CMK (cell line): ENCODE measurements around the gene POP7.

Experiments
- DNase-seq: peaks from one replicate; pipeline ENCODE4 v3.0.0-alpha.2; 2010; ENCODE audit warnings: low read depth

POP7 gene

DNA sequence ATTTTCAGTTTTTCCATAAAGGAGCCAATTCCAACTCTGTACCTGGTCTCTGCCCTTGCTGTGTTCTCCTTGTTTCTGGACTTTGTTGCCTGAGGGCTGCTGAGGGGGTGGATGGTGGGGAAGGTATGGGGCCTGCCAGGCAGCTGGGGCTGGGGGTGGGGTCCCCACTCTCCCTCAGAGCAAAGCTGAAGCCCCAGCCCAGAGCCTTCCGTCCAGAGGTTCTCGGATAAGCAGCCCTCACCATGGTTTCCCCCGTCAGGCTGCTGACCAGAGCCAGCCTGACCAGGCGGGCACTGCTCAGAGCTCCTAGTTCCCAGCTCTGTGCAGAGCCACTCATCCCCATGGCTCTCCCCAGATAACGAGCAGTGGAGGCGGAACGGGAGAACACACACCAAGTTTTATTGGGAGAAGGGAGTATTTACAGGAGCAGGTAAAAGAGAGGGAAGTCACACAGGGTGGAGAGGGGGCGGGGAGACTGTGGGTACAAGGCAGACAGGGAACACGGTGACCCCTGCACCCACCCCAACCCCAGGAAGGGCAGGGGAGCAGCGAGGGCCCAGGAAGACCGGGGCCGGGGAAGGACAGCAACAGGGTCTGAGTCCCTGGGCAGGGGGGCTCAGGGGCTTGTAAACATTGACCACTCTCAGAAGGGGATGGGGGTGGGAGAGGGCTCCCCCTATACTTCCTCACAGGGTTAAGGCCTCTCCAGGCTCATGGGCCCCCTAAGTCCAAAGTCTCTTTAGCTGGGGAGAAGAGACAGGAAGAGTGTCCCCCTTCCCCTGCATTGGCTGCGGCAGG is 26.6 kb upstream of the POP7 start:
- DNase-seq = no peak

DNA sequence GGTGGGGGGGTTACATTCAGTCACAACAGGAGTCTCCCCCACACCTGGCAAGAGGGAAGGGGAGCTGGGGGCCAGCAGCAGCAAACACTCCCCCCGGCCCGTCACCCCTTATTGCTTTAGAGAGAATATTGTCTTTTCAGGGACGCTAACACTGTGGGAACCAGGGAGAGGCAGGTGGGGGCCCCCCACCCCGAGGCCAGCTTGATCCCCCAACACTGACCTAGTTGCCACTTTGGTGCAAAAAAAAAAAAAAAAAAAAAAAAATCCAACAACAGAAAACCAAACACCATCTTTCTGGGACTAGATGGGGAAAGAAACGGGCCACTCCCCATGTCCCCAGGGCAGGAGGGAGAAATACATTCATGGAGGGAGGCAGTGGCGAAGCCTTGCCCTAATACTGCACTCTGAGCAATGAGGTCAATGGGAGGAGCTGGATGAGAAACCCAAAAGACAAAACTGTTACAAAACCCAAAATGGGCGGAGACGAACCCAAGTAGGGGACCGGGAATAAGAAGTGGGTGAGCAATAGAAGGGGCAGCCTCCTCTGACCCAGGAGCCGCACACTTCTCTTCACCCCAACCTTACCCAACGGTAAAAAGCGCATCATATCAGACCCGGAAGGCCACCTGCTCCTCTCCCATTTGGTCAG is 25.9 kb upstream of the POP7 start:
- DNase-seq = no peak

DNA sequence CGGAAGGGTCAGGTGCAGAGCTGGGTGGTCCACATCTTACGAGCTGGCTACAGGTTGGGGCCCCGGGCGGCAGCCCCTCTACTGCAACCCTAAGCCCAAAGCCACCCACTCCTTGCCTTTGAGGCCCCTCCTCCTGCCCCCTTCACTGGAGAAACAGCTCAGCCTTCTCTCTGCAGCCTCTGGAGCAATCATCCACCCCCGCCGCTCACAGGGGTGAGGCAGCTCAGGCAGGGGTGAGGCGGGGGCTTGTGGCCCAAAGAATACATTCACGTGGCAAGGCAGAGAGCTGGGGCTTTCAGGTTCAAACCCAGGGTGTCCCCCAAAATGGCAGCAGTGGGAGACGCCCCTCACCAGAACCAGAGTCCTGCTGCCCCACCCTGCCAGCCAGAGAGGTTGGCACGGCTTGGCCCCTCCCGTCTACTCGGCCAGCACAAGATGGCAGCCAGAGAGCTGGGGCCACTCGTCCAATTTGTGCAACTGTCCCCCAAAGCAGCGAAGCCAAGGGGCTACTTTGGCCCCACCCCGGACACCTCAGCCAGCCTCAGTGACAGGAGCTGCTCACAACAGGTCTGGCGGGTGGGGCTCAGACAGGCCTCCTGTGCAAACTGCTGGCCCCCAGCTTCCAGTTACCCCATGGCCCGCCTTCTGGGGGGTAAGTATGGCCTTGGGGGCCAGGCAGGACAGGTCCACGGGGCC is 25.2 kb upstream of the POP7 start:
- DNase-seq = no peak

DNA sequence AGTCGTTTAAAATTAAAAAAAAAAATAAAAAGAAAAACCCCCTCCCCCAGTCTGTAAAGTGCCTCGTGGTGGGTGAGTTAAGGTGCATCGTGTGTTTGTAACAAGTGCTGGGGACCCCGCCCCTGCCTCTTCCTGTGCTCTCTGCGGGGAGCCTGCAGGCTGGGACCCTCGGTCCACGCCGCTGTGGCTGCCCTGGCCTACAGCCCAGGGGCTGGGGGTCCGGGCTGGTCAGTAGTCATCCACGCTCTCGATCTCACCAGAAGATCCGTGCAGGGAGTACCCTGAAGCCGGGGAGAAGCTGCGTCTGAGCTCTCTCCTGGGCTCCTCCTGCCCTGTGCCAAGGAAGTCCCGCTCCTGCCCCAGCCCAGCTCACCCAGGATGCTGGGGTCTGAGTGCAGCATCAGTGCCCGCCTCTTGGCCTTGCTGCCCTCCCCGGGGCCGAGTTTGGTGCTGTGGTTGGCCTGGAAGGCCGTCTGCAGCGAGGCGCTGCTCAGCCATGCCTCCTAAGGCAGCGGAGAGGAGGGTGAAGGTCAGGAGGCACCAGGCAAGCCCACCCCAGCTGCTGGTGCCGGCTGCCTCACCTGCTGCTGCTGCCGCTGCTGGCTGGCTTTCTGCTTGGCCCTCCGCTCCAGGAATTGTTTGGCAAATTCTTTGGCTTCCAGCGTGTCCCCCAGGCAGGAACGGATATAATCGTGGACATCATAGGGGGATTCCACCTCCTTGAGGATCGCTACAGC is 24.3 kb upstream of the POP7 start:
- no peak for DNase-seq

DNA sequence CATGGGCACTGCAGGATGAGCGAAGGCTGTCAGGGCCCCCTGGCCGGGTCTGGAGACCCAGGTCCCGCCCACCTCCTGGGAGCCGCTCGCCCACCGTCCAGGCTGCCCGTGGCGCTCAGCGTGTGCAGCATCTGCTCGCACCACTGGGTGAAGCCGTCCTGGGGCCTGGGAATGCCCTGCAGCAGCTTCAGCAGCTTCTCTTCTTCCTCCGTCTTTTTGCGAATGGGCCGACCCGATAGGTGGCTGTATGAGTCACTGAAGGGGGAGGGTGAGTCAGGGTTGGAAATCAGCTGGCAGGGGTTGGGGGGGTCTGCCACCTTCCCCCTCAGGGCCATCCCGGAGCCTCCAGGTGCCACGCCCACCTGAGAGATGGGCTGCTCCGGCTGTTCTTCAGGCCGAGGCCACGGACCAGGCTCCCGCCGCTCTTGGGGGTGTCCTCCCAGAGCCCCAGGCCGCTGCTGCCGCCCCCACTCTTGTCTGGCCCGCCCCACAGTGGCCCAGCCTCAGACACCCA is 23.6 kb upstream of the POP7 start:
- no peak for DNase-seq

DNA sequence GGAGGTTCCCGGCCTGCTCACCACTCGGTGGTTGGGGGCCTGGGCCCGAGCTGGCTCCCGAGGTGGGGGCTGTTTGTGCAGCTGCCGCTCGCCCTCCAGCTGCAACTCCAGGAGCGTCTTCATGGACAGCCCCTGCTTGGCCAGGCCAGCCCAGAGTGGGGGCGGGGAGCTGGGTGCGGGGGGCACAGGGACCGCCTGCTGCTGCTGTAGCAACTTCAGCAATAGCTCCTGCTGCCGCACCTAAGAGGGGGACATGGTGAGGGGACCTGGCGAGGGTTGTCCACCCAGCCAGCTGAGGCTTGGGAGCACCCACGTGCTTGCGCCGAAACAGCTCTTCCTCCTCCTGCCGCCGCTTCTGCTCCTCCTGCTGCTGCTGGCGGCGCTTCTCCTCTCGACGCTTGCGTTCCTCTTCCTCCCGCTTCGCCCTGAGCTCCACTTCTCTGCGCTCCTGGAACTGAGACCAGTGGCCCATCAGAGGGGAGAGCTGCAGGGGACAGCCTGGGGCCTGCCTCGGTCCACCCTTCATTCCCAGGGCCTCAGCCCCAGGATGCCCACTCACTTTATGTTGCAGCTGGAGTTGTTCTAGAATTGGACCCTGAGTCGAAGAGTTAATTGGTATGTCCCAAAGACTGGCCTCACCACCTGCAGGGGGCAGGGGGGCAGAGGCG is 22.8 kb upstream of the POP7 start:
- no peak for DNase-seq

DNA sequence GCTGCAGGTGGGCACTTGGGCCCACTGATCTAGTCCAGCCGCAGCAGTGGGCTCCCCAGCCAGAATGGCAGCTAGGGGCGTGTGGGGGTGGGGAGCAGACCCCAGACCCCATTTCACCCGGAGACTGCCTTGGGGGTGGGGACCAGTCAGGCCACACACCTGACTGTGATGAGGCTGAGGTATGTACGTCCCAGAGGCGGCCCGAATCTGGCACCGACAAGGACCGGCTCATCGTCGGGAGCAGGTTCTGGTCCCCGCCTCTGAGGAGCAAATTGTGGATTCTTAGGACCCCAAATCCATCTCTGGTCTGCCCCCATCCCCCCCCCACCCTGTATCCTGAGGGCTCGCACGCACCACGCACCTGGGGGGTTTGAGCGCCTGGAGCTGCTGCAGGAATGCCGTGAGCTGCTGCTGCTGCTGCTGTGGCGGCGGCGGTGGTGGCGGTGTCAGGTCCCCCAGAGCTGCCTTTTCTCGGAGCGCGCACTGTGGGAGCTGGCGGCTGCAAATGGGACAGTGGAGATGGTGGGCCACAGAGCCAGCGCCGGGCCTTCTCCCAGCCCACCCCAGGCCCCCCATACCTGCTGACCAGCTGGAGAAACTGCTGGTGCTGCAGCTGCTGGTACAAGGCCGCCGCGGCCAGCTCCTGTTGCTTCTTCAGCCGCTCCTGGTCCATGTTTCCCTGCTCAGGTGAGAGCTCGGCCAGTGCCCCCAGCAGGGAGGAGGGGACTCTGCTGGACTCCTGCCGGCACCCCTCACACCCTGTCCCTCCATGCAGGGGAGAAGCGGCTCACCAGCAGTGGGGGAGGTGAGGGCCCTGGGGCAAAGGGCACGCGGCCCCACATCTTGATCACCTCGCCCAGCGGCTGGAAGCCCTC is 22.0 kb upstream of the POP7 start:
- DNase-seq = no peak

DNA sequence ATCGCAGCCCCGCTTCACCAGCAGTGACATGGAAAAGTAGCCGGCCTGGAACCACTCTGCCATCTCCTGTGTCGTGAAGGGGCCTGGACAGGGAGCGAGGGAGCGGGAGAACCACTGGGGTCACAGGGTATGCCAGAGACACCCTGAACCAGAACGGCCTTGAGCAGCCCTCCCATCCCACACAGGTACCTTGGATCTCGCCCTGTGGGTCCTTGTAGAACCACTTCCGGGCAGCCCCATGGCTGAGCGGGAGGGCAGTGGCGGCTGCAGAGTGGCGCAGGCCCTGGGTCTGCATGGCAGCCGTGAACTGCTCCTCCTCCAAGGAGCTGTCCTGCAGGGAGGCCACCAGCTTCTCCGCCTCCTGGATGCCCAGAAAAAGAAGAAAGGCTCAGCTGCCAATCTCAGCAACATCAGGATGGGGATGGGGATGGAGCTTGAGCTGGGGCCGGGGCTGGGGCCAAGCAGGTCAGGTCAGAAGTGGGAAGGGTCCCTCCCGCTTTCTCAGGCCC is 21.3 kb upstream of the POP7 start:
- no peak for DNase-seq

DNA sequence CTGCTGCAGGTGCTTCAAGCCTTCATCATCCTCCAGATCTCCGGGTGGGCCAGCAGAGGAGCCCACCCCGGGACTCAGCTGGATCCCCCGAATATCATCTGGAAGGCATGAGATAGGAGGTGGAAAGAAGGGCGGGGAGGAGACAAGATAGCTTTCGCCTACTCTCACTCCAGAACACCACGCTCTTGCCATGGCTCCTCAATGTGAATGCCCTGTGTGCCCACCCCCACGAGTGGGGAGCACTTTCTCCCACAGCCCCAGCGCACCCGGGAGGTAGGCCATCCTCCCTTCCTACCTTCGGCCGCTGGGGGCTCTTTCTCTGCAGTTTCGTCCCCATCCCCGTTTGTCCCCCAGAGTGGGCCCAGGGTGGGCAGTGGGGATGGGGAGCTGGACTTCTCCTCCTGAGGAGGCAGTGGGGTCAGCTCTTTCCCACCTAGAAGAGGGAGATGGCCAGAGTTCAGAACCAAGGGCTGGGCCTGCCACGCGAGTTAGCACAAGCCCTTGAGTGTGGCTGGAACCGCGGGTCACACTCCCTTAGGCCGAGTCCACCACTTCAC is 20.8 kb upstream of the POP7 start:
- no peak for DNase-seq

DNA sequence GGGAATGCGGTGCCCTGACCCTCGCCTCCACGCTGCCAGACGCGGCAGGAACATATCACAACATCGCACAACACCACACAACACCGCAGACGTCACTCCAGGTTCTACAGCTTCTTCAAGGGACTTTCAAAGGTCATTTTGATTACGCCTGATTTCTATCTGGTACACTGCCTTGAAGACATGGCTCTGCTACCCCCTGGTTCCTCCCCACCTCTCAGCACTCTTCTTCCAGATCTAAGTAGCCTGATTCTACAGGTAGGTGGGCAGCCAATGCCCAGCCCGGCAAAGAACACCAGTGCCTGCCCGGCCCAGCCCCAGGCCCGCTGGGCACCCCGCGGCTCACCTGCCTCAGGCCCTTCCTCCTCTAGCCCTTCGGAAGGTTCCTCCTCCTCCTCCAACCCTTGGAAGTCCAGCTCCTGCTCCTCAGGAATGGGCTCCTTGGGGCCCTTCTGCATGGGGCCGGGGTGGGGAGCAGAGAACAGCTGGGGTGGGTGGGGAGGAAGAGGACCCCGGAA is 20.2 kb upstream of the POP7 start:
- no peak for DNase-seq

DNA sequence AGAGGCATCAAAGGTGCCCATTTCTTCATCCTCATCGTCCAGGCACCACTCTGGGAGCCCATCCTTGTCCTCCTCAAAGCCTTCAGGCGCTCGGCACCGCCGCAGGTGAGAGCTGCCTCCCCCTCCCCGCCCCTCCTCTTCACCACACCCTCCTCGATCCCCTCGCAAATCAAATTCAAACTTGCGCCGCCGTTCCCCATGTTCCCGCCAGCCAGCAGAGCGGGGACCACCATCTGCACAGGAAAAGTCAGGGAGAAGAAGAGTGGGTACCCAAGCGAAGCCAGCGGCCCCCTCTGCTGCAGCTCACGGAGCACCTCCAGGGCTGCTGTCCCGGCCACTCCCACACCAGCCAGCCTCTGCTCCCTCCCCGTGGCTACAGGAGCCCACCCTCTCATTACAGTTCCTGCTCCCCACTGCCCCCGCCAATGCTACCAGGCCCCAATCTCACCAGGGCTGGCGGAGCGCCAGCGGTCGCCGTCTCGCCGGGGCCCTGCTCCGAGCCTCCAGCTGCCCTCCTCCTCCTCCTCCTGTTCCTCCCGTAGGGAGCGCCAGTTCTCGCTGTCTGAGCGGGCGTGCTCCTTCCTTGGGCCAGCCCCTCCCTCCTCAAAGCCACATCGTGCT is 19.6 kb upstream of the POP7 start:
- no peak for DNase-seq

DNA sequence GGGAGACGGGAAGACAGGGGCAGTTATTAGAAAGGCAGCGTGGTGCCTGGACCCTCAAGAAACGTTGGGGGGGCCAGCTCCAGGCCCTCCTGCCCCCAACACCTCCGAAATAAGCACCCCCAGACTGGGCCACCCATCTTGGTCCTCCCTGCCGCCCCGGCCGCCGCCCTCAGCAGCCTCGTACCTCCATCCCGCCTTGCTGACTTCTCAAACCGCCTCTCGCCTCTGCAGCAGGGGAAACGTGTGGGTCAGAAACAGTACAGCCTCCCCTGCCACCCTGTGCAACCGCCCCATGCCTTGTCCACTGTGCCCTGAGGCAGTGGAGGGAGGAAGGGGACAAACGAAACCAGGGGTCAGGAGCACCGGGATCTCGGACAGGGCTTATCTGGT is 19.1 kb upstream of the POP7 start:
- DNase-seq = no peak

DNA sequence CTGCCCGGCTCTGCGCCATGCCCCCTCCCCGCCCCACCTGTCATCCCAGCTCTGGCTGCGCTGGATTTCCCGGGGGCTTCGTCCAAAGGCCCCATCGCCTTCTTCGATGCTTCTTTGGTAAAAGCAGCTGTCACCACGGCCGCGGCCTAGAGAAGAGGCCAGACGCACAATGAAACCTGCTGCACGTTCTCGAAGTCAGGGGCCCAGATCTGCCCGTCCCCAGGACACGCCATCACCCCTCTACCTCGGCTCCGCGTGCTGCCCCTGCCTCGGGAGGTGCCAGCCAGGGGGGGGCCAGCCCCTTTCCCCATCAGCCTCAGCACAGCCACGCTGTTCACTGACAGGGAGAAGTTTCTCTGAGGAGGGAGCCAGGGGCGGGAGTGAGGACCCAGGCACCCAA is 18.7 kb upstream of the POP7 start:
- DNase-seq = no peak

DNA sequence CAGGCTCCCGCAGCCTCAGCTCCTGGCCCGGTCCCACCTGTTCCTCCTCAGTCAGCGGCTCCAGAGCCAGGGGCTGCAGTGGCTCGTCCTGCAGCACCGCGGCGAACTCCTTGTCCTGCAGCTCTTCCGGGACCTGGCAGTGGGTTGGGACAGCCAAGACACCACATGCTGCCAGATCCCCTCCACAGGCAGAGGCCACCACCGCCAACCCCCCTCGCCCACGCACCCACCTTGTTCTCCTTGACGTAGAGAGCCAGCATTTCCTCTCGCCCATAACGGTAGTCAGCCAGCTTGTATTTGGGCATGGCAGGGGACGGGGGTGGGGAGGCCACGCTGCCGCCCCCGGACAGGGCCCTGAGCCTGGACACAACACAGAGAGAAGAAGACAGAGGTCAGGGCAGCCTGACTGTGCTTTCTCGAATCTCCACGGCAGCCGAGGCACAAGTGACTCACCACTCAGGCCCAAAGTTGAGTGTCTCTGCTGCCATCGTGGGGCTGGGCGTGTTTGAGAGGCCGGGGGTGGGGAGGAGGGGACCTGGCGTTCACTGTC is 18.1 kb upstream of the POP7 start:
- DNase-seq = no peak

DNA sequence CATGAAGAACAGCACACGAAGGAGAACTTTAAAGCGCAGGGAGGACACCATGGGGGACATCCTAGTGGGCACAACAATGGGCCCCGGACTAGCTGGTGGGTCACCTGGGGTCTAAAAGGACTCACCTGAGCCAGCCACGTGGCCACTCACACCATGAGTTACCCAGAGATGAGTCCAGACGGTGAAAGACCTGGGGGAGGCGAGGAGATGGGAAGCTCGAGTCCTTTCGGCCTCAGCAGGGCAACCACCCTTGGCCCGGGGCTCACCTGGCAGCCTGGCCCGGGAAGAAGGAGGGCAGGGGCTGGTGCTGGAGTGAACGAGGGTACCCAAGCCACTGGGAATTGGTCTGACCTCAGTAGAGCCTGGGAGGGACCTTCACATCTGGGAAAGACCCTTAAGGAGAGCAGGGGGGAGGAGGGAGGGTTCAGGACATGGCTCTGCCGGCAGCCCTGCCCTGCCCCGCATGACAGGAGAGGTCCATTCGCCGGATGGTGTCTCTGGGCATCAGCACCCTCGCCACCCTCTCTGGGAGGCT is 17.5 kb upstream of the POP7 start:
- no peak for DNase-seq

DNA sequence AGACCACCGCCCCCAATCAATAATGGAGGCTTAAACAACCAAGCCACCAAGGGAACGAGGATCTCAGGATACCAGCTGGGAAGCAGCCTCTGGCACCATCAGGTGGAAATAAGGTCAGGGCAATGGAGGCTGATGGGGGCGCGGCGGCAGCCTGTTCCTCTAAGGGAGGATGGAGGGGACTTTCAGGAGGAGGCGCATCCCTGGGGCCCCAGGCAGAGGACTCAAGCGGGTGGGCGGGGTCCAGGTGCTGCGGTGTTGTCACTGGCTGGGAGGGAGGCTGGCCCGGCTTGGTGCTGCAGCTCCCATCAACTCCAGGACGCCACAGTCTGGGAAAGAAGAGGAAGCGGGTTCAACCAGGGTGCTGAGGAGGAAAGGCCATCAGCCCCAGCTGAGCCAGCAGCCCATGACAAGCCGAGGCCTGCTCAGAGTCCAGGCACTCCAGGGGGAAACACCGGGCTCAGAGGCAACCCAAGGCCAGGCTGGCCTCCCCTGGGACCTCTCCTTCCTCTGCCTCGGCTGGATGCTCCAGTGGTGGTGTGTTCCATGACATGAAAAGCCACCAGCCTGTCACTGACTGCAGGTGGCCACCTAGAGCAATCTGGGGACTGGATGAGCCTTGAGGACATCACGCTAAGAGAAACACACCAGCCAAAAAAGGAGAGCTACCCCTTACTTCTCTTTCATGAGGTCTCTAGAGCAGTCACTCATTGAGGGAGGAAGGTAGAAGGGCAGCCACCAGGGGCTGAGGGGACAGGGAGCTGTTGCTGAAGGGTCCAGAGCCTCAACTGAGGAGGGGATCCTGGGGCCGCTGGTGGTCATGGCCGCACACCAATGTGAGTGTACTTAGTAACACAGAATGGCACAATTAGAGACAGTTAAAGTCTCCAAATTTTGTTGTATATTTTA is 16.4 kb upstream of the POP7 start:
- no peak for DNase-seq

DNA sequence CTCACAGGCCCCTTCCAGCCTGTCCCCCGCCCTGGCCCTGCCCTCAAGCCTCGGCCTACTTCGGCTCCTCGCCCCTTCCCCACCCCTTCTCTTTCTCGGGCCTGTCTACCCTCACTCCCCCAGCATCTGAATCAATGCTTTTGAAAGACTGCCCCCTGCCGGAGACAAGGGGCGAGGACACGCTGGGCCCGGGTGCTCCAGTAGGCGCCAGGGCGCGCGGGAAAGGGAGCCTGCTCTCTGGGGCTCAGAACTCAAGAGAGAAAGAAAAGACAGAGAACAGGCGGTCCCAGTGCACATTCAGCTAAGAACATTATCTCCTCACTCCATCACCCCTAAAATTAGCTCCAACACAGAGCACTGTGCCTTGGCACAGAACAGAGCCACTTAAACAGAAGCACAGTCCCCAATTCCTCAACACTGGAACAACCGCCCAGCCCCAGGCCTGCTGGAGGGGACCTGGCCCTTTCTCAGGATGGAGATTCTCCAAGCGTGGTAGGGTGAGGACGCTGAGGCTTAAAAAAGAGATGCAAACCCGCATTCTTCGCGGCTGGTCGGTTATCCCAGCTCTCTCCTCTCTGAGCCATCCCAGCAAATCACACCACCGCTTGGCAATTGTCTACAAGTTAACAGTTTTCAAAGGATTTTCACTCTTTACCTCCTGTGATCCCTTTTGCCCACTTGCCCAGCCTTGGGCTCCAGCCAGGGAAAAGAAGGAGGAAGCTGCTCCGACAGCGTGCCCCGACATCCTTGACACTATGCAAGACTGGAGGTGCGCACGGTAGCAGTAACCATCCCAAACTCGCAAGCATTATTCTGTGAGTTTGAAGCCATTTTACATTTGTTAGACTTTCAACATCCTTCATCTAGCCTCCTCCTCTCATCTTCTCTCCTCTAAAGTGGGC is 14.0 kb upstream of the POP7 start:
- DNase-seq = peak; percentile 63
